K562 (cell line): ENCODE measurements around the gene RPP25. TPM values are rescaled to one million over a fixed set of nuclear protein-coding genes. Genes with fewer than 3 reads are reported as not detected.
A peak's percentile ranks its signal among the peaks of the same experiment; 100 is the strongest.

ENCODE experiments used
- TEAD1 ChIP-seq, 2 experiments: fragments of 450-650 bp in 1 of 2; sonication (generic) in 1 of 2; formaldehyde crosslinking; IDR thresholded peaks; 2 replicates each; pipeline versions ENCODE4 v1.4.0 to v1.8.0; 2020 to 2022; ENCODE audit warnings: mild to moderate bottlenecking in 2 of 2, missing genetic modification reagents in 1 of 2
- YY1 ChIP-seq, 3 experiments: IDR thresholded peaks; 2 replicates each; pipeline ENCODE4 v1.6.1; 2011; ENCODE audit warnings: low read length in 2 of 3, mild to moderate bottlenecking in 2 of 3, moderate library complexity in 2 of 3, borderline replicate concordance in 1 of 3, control low read depth in 1 of 3, low read depth in 1 of 3; ENCODE audit not compliant: insufficient read depth in 3 of 3, insufficient replicate concordance in 2 of 3, control insufficient read depth in 1 of 3, insufficient read length in 1 of 3; ENCODE audit errors: extremely low read depth in 1 of 3
- ZKSCAN1 ChIP-seq: fragments of 150-350 bp; IDR thresholded peaks from 2 replicates; pipeline ENCODE4 v1.6.1; 2016; ENCODE audit warnings: low read depth, low read length
- polyA plus RNA-seq, 8 experiments: library from polyadenylated mRNA; depleted of rRNA in 4 of 8; stranded (reverse) in 5 of 8; unstranded in 3 of 8; fragments of >200 nt; fragmentation: Nextera tagmentation in 2 of 8; fragmentation: Illumina TruSeq in 1 of 8; extraction: Ambion mirVana in 2 of 8; extraction: Trizol in 1 of 8; gene quantifications; 2 replicates each; pipeline versions ENCODE4 v1.2.1 to v1.2.3, GENCODE V29; 2011 to 2014; ENCODE audit warnings: inconsistent platforms in 1 of 8, missing spikeins in 1 of 8
- total RNA-seq, 7 experiments: library from RNA; depleted of rRNA in 6 of 7; stranded (reverse); fragments of >200 nt in 6 of 7; fragmentation: Illumina TruSeq in 2 of 7; extraction: Trizol in 2 of 7; gene quantifications; 2 replicates each; pipeline versions ENCODE4 v1.2.1 to v1.2.3, GENCODE V29; 2011 to 2021; ENCODE audit warnings: low replicate concordance in 1 of 7
- TF ChIP-seq, protein P1 (sequence below), 2 experiments: fragments of 150-350 bp in 1 of 2; IDR thresholded peaks; 2 replicates each; pipeline ENCODE4 v1.6.1; 2012 to 2016; ENCODE audit warnings: low read depth in 2 of 2, low read length in 2 of 2, mild to moderate bottlenecking in 1 of 2, moderate library complexity in 1 of 2
- TF ChIP-seq, protein P2 (sequence below): fragments of 200-800 bp; sonication (Bioruptor generic); IDR thresholded peaks from 2 replicates; pipeline ENCODE4 v1.6.1; 2016; ENCODE audit warnings: missing genetic modification characterization, missing compliant biosample characterization

RPP25 gene
- total and polyA plus RNA-seq, 9 of the 15 experiments (the other 6 are each of a cell fraction or from before 2014, with no cell fraction given) = 1.1 to 12.3 (median 5.6) TPM

DNA sequence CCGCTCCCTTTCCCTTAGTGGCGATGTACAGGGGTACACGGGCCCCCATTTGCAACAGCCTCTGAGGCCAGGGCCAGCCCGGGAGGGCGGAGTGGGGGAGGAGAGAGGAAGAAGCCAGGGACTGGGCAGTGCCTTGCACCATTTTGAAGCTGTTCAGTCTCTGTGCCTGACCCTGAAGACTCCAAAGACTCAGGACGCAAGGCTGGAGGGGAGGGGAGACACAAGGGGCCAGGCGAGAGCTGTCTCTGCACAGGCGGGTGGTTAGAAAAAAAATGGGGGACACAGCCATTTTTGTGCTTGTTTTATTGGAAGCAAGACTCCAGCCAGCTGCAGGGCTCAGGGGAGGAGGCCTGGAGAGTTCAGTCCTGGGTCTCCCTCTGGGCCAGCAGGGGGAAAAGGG, 1.6 kb downstream of the RPP25 start (continued):
- TF ChIP-seq, protein P1, sequence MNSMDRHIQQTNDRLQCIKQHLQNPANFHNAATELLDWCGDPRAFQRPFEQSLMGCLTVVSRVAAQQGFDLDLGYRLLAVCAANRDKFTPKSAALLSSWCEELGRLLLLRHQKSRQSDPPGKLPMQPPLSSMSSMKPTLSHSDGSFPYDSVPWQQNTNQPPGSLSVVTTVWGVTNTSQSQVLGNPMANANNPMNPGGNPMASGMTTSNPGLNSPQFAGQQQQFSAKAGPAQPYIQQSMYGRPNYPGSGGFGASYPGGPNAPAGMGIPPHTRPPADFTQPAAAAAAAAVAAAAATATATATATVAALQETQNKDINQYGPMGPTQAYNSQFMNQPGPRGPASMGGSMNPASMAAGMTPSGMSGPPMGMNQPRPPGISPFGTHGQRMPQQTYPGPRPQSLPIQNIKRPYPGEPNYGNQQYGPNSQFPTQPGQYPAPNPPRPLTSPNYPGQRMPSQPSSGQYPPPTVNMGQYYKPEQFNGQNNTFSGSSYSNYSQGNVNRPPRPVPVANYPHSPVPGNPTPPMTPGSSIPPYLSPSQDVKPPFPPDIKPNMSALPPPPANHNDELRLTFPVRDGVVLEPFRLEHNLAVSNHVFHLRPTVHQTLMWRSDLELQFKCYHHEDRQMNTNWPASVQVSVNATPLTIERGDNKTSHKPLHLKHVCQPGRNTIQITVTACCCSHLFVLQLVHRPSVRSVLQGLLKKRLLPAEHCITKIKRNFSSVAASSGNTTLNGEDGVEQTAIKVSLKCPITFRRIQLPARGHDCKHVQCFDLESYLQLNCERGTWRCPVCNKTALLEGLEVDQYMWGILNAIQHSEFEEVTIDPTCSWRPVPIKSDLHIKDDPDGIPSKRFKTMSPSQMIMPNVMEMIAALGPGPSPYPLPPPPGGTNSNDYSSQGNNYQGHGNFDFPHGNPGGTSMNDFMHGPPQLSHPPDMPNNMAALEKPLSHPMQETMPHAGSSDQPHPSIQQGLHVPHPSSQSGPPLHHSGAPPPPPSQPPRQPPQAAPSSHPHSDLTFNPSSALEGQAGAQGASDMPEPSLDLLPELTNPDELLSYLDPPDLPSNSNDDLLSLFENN (IDR thresholded peaks at IDR 0.05; ENCODE audit: low read depth in 2 of 2, low read length in 2 of 2) = no peak
- TF ChIP-seq ZKSCAN1 (no peak), TEAD1 (CRISPR knock-in tag; IDR thresholded peaks at IDR 0.05) (no peak), YY1 (IDR thresholded peaks at IDR 0.05; ENCODE audit: borderline replicate concordance in 1 of 3, control insufficient read depth in 1 of 3, extremely low read depth in 1 of 3, insufficient read depth in 3 of 3, insufficient read length in 1 of 3, insufficient replicate concordance in 2 of 3, low read depth in 1 of 3, low read length in 2 of 3) (peak in 1 of 3 experiments; percentile 8)
- TF ChIP-seq, protein P2, sequence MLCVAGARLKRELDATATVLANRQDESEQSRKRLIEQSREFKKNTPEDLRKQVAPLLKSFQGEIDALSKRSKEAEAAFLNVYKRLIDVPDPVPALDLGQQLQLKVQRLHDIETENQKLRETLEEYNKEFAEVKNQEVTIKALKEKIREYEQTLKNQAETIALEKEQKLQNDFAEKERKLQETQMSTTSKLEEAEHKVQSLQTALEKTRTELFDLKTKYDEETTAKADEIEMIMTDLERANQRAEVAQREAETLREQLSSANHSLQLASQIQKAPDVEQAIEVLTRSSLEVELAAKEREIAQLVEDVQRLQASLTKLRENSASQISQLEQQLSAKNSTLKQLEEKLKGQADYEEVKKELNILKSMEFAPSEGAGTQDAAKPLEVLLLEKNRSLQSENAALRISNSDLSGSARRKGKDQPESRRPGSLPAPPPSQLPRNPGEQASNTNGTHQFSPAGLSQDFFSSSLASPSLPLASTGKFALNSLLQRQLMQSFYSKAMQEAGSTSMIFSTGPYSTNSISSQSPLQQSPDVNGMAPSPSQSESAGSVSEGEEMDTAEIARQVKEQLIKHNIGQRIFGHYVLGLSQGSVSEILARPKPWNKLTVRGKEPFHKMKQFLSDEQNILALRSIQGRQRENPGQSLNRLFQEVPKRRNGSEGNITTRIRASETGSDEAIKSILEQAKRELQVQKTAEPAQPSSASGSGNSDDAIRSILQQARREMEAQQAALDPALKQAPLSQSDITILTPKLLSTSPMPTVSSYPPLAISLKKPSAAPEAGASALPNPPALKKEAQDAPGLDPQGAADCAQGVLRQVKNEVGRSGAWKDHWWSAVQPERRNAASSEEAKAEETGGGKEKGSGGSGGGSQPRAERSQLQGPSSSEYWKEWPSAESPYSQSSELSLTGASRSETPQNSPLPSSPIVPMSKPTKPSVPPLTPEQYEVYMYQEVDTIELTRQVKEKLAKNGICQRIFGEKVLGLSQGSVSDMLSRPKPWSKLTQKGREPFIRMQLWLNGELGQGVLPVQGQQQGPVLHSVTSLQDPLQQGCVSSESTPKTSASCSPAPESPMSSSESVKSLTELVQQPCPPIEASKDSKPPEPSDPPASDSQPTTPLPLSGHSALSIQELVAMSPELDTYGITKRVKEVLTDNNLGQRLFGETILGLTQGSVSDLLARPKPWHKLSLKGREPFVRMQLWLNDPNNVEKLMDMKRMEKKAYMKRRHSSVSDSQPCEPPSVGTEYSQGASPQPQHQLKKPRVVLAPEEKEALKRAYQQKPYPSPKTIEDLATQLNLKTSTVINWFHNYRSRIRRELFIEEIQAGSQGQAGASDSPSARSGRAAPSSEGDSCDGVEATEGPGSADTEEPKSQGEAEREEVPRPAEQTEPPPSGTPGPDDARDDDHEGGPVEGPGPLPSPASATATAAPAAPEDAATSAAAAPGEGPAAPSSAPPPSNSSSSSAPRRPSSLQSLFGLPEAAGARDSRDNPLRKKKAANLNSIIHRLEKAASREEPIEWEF (CRISPR knock-in tag) = no peak
- TF ChIP-seq, all 486 proteins: peak for 2
